HG02970 (cell line): ENCODE data around the gene TNFRSF11A.
A peak's percentile ranks its signal among the peaks of the same experiment; 100 is the strongest.

ENCODE experiments used
- ATAC-seq: cut with Tn5 transposase; IDR thresholded peaks from one replicate; pipeline ENCODE4 v1.9.1; 2021; ENCODE audit warnings: mild to moderate bottlenecking, moderate library complexity, moderate number of reproducible peaks; ENCODE audit not compliant: unreplicated experiment, low FRiP score

The TNFRSF11A gene

DNA sequence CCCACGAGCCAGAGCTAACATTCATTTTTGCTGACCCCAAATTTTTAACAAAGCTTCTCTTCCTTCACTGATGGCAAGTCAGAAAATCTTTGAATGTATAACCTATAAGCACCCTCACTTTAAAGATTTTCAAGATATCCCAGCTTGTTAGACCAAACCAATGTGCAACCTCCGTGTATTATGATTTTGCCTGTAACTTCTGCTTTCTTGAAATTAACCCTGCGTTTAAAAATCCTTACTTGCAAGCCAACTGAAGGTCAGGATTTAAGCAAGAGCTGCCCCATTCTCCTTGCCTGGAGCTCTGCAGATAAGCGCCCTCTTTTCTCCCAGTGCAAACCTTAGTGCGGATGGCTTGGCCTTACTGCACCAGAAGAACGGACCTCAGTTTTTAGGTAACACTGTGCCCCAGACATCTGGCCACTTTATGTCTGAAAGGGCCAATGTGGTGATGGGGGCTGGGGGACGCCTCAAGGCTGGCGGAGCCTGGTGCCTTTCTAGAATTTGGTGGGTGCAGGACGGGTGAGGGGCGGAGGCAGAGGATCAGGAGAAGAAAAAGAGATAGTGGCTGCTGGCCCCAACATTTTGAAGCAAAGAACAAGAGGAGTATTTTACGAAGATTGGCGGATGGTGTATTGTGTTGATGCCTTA lies 805 bp upstream of the TNFRSF11A start:
- no peak for ATAC-seq

DNA sequence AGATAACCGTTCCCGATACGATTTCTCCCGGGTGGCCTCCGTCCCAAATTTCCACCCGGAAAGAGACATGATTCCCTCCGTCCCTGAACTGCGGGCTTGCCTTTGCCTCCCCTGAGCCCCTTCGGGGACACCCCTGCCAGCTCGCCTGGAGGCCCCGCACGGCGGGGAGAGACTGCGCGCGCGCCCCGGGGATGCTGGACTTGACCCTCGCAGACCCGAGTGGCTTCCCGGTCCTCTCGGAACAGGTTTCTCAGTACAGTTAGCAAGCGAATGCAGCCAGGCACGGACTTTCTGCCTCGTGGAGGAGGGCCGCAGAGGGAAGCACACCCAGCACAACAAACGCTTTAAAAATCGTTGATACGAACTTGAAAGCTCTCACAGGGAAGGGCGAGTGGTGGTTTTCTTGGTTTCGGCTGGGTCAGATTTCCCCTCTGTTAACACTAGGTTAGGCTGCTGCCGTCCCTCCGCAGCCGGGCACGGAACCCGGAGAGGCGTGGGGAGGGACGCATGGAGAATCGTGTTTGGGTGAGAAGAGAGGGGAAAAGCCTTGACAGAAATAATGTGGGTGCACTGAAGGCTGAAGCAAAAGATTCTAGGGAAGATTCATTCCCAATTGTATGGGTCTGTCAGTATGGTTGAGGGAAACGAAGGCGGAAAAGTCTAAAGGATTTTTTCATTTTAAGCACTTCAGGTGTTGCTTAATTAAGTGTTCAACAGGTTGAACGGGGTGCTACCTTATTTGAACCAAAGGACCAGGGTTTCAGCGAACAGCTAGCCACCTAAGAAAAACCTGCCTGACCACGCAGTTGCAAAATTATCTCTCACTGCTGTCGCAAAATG lies 916 bp downstream of the TNFRSF11A start:
- ATAC-seq = peak; percentile 20

DNA sequence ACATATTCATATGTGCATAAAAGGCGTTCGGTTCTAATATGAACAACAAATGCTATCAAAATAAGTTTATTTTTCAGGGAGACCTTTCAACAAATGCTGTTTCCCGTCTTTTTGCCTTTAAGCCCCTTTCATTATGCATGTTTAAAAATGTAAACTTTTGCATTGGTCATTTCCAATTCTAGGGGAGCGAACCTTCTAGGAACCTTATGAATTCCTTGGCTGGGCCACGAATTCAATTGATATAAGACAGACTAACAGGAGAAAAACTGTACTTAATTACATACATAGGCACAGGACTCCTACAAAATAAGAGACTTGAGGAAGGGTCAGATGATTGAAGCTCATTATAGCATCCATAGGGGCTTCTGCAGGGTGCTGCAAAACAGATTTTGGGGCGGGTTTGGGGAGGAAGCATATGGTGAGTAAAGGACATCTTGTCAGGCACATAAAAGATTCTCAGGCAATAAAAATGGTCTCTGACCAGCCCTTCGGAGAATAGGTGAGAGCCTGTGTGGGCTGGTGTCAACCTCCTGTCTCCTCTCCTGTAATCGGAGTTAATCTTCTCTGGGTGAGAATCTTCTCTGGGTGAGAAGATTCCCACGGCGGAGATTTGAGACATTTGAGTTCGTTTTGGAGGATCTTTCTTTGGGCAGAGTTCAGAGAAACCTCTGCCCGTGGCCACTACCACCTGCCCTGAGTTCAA lies 1.7 kb downstream of the TNFRSF11A start:
- ATAC-seq = no peak

DNA sequence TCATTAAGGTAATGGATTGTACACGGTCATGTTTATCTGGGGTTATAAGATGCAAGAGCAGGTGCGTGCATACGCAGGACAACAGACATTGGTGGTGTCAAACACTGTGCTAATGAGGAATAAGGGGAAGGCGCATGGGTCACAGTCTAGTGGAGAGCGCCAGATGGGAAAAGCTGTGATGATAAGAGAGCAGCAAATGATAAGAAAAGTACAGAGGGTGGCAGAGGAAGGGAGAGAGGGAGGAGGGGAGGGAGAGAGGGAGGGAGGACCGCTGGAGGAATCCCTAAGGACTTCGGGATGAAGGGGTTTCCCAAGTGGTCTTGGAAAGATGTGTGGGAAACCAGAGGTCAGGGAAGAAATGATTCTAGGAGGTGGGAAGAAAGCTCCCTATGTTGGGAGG lies 2.9 kb downstream of the TNFRSF11A start:
- no peak for ATAC-seq

DNA sequence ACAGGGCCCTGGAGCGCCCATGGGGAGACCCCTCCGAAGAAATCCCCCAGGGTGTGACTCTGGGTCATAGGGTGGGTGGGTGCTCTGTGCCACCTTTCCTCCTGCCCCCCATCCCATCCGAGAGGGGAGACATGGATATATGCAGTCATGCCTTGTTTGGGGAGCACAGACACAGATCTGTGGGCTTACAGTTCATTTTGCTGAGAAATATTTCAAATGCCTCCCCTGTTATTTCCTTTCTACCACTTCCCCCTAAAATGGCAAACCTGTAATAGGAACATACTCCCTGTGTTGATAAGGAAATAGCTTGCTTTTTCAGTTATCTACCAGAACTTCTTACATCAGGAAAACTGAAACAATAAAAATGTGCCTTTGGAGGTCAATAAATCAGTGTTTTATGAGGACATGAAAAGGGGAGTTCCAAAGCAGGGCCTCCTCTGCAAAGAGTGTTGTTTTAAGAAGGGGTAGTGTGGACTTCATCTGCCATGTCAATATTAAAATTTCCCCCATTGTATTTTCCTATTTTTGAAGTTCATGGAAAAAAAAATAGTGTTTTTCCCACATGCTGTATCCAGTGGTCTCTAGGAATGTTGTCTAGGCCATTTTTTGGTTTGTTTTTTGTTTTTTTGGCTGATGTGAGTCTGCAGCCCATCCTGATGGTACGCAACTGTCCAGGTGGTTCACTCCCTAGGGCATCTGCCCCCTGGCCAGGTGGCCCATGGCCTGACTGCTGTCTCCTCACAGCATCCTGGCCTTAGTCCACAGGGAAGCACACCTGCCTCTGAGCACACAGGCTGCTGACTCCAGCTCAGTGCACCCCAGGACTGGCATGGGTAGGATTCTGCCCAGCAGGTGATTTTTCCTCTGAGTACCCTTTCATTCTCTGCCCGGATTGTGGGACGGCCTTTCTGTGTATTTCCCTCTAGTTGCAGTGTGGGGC lies 3.7 kb downstream of the TNFRSF11A start:
- ATAC-seq = no peak

DNA sequence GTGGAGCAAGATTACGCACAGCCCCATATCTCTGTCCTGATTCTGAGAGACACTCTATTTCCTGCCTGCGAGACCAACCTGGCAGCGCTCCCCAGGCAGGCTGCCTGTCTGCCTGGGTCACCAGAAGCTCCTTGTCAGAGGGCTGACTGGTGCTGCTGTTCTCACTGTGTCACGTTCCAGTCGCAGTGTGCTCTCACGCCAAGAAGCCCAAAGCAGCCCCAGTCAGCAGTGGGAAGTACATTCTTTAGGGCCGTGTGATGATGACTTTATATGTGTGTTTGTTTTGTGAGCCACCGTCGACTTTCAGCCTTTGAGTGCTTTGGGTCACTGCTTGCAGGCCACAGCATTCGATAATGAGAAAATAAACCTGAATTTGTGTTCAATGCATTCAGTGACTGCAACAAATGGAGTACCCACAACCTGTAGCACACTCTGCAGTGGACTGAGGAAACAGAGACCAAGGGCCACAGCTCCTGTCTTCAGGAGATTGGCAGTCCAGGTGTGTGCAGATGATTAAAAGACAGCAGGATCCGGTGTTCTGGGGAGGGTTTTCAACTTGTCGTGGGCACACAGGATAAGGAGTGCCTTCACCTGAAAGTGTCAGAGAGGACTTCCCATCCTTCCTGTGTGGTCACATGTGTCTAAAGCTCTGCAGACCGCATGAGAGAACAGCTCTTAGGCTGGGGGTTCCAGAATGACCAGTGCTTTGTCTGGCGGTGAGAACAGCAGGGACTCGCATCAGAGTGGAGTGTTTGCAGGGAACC lies 4.8 kb downstream of the TNFRSF11A start:
- no peak for ATAC-seq

DNA sequence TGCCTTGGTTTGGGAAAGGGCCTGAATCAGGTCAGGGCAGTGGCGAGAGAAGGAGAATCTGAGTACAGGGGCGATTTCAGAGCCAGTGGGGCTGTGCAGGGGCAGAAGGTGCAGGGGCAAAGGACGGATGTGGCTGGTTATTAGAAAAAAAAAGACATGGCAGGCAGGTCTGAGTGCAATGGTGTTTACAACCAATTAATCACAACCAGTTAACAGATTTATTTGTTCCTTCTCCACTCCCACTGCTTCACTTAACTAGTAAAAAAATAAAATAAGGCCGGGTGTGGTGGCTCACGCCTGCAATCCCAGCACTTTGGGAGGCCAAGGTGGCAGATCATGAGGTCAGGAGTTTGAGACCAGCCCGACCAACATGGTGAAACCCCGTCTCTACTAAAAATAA lies 5.5 kb downstream of the TNFRSF11A start:
- ATAC-seq = no peak

DNA sequence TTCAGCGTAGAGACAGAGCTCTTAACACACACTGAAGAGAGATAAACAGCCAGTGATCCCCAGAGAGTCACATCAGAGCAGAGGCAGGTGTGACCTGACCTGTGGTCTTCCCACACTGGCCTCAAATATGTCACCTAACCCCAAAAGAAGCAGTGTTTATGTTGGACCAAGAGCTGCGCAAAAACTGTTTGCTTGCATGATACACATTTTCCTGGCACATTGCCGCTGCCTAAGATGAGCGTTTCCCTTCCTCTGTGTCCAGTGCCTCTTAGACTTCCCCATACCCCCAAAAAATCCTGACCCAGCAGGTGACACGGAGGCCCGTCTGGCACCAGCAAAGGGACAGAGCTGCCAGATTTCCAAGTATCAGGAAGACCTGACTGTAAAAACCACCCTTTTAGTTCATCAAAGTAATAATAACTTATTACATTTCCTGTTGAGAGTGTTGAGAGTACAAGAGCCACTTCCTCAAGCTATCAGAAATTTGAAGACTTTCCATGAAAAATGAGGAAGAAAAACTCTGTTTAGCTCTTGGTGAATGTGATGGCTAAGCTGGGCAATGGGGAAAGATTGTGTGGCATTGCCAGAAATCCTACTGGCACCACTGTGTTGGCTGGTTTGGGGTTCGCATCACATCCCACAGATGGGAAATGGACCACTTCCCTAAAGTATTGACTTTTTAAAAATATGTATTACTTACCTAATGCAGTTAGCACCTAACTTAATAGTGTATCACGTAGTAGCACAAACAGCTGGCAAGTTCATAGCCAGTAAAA lies 6.7 kb downstream of the TNFRSF11A start:
- ATAC-seq = no peak

DNA sequence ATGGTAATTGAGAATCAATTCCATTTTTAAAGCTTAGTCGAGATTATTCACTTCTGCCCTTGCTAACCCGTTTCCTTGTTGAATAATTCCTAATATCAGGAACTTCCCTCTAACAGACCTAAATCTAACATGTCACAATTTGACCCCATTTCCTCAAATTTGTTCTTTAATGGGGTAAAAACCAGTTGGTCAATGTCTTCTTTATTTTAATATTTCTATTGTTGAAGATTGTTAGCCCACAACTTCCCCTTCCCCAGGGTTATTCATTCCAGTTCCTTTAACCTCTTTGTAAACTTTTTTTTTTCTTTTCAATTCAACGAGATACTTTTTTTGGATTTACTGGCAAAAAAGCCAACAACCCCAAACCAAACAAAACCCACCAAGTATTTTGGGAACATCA lies 7.3 kb downstream of the TNFRSF11A start:
- no peak for ATAC-seq

DNA sequence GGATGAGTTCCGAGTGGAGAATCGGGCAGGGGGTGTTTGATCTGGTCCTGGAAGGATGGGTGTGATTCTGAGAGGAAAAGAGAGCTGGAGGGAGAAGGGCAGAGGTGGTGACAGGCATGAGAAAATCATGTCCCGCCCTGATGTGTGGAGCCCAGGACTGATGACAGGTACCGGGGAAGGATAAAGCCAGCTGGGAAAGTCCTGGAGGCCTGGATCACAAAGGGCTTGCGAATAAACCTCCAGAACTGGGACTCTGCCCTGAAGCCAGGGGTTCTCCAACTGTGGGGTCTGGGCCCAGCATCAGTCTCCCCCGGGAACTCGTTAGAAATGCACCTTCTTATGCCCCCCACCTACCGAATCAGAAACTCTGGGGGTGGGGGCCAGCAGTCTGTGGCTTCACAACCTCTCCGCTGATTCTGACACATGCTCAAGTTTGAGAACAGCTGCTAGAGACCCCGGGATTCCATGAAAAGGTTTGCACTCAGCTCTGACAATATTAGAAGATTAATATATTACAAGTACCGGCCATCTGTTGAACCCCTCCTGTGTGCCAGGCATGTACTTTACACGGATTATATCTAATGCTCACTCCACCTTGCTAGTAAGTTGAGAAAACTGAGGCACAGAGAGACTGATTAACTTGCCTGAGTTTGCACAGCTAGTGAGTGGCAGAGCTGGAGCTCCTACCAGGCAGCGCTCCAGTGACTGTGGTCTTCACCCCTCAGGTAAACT lies 8.0 kb downstream of the TNFRSF11A start:
- no peak for ATAC-seq

DNA sequence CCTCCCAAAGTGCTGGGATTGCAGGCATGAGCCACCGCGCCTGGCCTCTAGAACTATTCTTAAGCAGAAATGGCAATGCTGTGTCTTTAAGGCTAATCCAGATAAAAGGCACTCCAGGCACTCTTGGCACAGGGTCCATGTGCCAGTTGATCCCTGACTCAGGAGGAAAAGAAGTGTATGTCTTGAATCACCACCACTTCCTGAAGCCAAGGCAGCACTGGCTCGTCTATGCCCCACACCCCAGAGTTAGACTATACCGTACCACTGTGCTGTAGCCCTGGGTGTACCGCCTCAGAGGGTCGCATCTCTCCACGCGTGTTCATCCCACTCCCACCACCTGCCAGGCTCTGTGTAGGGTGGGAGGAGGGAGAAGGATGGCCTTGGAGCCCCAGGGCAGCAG lies 9.0 kb downstream of the TNFRSF11A start:
- ATAC-seq = no peak

DNA sequence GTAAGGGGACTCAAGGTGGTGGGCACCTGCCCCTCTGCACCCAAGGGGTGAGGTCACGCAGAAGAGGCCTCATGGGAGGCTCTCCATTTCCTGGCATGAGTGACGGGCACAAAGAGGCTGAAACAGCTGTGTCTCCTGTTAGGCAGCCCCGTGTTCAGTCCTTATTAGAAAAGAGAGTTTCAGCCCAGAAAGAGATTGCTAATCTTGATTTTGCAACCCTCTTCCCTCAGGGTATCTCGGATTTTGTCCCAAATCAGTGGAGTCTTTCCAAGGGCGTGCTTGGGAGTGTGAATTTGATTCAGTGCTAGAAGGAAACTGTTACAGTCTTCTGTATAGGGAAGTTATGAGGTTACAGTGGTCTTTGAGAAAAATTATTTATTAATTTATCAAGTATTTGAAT lies 10.4 kb downstream of the TNFRSF11A start:
- ATAC-seq = no peak

DNA sequence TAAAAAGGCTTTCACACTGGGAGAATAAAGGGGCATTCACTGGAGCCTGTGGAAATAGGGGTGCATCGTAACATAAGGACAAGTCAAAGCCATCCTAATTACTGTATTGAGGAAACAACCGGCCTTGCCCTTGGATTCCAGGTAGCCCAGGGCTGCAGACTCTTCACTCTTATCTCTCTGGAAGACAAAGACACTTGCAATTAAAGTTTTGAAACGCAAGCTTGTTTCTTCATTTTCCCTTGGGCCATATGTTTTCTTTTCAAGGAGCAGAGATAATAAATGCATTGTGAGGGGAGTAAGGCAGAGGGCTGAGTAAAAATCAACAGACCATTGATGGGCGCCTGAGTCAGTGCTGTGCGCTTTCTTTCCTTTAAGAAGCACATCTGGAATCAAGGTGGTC lies 11.5 kb downstream of the TNFRSF11A start:
- ATAC-seq = no peak

DNA sequence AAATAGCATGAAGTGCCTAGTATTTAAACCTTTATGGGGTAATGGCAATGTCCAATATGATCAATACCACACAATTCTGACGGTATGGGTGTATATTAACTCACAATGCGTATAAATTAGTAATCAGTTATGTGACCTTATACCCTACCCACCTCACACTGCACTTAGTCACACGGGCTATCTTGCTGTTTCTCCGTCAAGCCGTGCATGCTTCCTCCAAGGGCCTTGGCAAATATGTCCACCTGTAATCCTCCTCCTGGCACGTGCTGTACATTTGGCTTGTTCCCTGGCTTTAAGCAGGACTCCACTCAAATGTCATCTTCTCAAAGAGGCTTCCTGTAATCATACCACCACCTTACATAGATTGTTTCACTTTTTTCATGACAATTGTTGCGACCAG lies 12.2 kb downstream of the TNFRSF11A start:
- ATAC-seq = no peak

DNA sequence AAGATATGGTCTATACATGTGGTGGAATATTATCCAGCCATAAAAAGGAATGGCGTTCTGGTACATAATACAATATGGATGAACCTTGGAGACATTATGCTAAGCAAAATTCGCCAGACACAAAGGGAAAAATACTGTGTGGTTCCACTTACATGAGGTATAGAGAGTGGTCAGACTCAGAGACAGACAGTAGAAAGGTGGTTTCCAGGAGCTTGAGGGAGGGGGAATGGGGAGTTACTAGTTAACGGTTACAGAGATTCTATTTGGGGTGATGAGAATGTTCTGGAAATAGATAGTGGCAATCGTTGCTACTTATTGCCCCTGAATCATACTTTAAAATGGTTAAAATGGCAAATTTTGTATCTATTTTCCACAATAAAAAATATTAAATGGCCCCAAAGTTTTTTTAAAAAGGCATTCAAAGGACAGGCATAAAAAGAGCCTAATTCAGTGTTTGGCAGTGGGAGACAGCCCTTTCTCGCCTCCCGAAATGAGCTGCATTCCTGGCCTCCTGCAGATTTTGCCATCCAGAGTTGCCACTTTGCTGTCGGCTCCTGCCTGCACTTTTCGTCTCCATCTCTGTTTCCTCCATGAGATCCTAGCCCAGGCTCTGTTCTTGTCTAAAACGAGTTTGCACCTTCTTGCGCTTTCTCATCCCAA lies 13.5 kb downstream of the TNFRSF11A start:
- ATAC-seq = no peak

DNA sequence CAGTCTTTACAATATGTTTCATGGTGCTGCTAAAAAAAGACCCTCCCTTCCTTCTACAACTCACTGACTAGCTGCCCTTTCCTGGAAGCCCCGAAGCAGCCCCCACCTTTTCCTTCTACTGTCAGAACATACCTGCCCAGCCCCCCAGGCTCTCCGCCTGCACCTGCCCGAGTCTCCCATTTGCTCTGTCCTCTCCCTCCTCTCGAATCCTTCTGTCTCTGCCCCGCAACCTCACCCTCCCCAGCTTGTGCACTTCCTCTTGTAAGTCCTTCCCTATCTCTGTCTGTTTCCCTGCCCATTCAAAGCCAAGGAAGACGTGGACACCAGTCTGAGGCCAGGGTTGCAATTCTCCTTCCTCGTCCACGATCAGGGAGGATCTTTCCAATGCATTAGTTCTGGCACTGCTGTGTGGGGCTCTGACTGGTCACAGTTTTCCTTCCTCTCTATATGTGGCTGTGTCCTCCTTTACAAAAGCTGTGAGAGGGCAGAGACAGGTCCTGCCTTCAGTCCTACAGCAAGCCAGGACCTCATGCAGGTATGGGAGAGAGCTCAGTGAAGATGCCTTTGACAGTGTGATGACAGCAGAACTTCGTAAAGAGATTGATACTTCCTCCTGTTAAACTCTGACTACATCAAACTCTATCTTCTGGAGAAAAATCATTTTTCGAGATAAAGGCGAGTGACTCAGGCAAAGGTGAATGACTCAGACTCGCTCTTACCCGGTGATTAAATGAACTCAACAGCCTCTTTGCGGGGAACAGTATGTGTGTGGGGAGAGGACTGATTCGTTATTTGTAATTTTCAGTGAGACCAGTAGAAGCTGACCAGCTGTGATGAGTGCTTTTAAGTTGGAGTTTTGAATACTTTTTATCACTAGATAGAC lies 14.2 kb downstream of the TNFRSF11A start:
- ATAC-seq = no peak

DNA sequence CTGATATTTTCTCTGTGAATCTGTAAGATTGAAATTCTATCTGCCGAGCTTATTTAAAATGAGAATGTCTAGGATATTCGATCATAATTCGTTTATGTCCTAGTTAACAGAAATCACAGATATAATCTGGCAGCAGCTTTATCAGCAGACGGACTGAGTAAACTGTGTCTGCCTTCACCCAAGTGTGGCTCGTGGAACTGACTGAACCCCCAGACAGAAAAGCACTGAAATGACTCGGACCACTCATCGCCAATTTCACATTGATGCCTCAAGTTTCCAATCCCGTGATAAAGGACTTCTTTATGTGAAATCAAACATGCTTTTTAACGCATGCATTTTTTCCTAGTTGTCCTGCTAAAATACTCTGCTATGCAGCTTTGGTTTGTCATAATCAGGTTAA lies 15.9 kb downstream of the TNFRSF11A start:
- no peak for ATAC-seq
